Hematopoietic multipotent progenitor cell treated with erythropoietin and hydrocortisone succinate and interleukin-3 and kit ligand, for 6 days (in vitro differentiated cells): ENCODE results near the gene HSPA12A.

Experiments used
- DNase-seq: peaks from one replicate; pipeline ENCODE4 v3.0.0-alpha.2; 2015

HSPA12A gene, protein sequence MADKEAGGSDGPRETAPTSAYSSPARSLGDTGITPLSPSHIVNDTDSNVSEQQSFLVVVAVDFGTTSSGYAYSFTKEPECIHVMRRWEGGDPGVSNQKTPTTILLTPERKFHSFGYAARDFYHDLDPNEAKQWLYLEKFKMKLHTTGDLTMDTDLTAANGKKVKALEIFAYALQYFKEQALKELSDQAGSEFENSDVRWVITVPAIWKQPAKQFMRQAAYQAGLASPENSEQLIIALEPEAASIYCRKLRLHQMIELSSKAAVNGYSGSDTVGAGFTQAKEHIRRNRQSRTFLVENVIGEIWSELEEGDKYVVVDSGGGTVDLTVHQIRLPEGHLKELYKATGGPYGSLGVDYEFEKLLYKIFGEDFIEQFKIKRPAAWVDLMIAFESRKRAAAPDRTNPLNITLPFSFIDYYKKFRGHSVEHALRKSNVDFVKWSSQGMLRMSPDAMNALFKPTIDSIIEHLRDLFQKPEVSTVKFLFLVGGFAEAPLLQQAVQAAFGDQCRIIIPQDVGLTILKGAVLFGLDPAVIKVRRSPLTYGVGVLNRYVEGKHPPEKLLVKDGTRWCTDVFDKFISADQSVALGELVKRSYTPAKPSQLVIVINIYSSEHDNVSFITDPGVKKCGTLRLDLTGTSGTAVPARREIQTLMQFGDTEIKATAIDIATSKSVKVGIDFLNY

DNA sequence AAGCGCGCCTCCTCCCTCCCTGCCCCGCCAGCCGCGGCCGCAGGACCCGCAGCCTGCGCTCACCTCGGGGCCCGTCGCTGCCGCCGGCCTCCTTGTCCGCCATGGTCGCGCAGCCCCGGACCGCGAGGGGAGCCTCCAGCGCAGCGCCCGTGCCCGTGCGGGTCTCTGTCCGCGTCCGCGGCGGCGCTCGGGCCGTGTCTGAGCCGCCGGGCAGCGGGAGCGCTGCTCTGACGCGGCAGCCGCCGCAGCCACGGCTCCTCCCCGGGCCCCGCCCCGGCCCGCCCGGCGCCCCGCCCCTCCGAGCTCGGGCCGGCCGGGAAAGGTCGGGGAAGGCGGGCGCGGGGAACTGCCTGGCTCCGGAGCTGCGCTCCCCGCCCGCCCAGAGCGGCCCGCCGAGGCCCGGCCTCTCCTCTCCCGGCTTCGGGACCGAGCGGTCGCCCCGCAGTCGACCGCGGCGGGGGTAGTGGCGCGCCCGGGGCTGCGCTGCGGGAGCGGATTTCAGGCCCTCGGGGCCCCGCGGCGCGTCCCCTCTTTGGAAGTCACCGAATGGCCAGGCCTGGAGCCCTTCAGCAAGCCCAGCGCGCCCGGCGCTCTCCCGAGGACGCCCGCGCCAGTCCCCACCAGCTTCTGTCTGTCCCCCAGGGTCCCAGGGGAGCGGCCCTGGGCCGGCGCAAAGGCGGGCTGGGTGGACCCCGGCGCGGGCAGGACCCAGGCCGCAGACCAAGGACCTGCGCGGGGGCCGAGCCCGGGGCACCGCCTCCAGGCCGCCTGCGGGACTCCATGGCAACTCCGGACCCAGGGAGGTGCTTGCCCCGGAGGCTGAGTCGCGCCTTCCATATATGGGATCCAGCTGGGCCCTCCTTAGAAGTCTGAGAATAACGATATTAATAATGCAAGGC lies at the start of gene HSPA12A:
Gene HSPA12A, minus strand, starts transcription at position 200 of the 899 bp plus-strand sequence. Its CDS starts 97 bp downstream, at position 103.
- peak; percentile 65 for DNase-seq

- no peak for DNase-seq
Observed at GRCh38 chr10:116791241-116791640, 48.9 kb upstream of the HSPA12A start.

GRCh38 chr10:116787893-116788665 lies 45.7 kb upstream of the HSPA12A start:
- peak; percentile 73 for DNase-seq

GRCh38 chr10:116787053-116787659 lies 44.8 kb upstream of the HSPA12A start:
- DNase-seq: no peak

DNA sequence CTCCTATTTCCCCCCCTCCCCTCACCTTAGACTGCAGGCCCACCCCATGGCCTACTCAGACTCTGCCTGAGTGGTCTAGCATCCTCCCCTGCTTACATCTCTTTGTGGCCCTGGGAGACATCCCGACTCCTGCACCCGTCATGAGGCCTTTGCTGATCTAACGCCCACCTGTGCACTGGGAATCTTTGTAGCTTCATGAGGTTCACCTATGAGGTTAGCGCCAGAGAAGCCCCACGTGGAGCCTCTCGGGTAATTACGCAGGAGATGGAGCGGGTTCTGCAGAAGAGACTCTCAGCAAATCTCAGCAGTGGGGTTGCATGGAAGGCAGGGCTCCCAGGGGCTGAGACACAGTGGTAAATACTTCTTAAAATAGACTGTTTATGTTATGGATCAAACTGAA lies 43.5 kb upstream of the HSPA12A start:
- DNase-seq: no peak

DNA sequence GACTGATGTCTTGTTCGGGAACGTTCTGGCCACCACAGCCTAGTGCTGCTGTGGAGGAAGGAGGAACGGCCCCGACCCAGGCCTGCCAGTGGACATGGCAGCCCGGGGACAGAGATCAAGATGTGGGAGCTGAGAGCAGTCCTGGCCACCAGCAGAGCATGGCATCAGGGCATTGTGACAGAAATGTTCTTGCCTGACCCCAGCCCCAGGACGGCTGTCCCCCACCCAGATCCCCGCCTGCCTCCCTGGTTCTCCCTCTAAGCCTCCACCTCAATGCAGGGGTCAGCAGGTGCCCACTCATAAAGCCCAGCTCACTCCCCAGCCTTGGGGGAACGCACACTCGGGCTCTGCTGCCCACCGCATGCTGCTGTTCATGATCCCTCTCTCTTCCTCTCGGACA lies 42.9 kb upstream of the HSPA12A start:
- DNase-seq: no peak

DNA sequence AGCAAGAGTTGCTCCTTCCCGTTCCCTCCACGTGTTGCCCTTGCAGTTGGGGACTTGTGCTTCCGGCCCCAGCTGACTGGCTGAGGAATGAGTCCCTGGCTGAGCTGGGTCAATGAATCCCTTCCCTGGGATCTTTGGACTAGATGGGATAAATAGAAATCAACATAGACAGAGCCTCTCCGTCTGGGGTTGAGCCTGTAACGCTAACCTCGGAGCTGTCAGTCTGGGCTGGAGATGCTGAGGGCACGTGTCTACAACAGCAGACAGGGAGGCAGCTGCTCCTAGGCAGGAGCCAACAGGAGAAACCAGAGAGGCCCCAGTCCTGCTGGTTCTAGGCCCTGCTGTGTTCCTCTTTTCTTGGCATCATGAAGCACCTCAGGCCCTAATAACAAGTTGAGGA lies 42.3 kb upstream of the HSPA12A start:
- no peak for DNase-seq

- DNase-seq: no peak
Observed at GRCh38 chr10:116784035-116784434, 41.7 kb upstream of the HSPA12A start.

DNA sequence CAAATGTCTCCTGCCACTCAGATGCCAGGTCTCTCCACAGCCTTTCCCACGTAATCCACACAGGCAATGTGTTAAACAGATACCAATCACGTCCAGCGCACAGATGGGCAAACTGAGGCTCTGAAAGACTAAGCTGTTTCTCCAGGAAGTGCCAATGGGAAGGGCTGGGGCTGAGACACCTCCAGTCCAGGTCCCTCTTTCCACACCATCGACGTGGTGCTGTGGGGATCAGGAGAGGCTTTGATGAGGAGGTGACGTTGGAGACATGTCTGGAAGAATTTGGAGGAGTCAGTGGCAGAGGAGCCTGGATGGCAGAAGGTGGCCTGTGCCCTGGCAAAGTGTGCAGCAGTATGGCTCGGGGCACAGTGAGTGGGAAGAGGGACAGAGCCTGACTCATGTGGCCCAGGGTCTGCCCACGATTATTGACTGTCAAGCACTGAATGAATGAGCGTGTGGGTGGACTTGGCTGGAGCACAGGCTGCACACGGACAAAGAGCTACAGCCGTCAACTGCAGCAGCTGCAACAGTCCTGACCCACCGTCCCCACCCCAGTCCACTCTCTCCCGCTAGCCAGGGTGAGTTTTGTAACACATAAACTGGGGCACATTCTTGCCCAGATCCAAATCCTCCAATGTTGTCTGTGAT lies 40.8 kb upstream of the HSPA12A start:
- DNase-seq: no peak

GRCh38 chr10:116781370-116781884 lies 39.1 kb upstream of the HSPA12A start:
- no peak for DNase-seq

DNA sequence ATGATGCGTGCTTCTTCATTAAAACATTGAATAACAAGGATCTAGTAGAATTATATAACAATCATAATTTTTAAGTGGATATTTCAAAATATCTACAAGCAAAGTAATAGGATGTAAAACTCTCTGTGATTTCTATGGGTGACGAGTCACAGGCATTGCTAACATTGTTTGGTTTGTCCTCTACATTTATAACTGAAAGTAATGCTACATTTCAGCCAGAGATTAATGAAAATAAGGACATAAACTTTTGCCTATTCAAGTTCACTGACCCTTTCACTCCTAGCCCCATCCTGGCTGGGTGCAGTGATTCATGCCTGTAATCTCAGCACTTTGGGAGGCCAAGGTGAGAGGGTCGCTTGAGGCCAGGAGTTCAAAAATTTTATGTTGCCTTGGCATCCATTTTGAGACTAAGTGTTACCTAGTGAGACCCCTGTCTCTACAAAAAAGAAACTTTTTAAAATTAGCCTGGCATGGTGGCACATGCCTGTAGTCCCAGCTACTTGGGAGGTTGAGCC lies 38.4 kb upstream of the HSPA12A start:
- no peak for DNase-seq

GRCh38 chr10:116779076-116779687 lies 36.8 kb upstream of the HSPA12A start:
- DNase-seq: no peak

- DNase-seq: no peak
Observed at GRCh38 chr10:116777006-116777405, 34.6 kb upstream of the HSPA12A start.

DNA sequence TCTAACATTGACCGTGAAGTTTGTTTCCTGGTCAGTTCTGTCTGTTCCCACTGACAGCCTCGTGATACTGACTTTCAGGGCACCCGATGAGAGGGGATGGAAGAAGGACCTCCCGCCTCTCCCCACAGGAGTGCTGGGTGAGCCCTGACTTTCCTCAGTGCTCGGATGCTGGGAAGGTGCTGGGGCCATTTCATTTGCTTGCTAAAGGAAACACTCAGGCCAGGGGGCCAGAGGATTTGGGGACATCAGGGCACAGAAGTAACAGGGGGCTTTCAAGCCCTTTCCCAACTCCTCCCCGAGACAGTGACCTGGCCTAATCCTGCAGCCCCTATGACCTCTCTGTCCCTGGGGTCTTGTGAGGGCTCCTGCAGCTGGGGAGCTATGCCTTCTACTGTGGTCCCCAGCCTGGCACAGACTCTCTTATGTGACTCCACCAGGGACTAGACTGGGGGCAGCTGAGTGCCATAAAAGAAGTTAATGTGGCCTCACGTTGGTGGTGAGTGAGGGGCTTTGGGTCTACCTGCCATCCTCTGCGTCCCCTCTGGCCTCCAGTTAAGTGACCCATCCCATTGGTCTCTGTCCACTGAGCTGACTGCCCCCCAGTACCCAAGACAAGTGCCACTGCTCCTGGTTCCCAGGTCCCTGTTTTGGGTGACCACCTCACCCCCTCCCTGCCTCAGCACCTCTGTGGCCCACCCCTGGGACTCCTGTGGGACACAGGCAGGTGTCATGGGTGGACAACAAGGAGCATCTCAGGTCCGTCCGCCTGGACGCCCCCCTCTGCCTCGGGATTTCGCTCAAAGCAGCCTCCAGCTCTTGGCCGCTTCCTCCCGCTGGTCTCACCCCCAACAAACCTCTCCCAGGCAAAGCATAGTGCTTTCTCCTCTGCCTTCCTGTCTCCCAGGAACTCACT lies 33.4 kb upstream of the HSPA12A start:
- DNase-seq: no peak

DNA sequence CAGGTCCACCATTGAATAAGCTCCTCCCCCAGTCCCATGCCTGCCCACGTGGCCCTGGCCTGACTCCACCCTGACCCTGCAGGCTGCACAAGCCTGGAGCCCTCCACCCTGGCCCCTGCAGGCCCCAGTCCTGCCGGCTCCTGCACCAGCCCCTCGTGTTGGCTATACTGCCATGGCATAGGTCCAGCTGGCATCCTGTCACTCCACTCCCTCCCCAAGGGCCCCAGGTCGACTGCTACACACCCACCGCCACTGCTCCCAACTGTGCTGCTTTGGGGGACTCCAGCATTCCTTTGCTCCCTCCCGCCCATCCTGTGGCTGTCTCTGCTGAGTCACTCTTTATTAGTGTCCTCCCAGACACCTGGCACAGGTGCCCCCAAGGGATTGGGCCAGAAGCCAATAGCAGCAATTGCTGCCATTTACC lies 32.4 kb upstream of the HSPA12A start:
- no peak for DNase-seq

DNA sequence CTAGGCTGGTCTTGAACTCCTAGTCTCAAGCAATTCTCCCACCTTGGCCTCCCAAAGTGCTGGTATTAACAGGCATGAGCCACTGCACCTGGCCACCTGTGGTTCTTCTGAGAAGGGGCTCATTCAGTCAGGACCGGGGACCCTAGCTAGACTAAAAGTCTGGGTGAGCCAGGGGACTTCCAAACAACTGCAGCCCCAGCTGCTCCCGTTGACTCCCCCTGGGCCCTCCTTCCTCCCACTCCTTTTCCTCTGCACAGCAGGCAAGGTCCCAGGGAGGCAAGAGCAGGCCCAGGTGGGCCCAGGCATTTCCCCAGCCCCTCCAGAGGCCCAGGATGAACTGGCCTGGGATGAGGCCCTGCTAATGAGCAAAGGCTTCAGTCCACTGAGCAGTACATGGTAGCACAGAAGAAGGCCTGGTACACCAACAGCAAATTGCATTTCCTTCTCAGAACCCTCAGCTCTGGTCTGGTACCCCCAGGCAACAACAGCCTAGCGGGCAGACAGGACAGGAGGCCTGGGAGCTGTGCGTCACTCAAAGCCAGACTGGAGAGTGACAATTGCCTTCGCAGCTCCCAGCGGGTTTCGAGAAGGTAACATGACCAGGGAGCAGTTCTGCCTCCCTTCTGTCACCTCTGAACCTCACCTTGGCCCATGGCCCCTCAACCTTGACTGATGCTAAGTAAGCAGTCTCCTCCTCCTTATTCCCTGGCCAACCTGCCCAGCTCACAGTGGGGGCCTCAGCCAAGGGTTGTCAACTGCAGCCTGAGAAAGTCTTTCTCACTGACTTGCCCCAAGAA lies 30.7 kb upstream of the HSPA12A start:
- DNase-seq: no peak

DNA sequence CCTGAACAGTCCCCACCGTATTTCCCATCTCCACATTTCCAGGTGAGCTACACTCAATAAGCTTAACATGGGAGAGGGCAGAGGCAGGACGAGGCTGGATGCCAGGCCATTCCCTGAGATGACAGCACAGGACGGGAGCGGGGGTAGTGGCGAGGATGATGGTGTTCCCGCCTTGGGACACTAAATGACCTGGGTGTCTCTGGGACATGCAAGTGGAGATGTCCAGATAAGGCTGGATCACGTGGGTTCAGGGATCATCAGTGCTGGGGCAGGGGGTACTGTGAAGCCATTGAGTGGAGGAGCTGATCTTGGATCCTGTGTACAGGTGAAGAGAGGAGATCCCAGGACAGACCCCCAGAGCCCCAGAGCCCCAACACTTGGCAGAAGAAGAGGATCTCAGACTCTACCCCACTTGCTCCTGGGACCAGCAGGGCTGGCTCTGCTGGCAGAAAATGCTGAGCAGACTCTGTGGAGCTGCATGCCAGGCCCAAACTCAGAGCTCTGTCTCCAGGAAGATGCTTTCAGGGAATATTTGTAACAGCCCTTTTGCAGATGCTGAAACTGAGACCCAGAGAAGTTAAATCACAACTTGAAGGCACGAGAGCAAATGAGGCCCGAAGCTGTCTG lies 29.7 kb upstream of the HSPA12A start:
- no peak for DNase-seq
